ENCODE data around the gene ZBTB2. TPM values are rescaled to one million over a fixed set of nuclear protein-coding genes. Genes with fewer than 3 reads are reported as not detected.

ZBTB2 gene
- total and polyA plus RNA-seq, 2 of the 4 experiments (the other 2 are of a cell fraction) = 11.8 to 17.7 TPM

DNA sequence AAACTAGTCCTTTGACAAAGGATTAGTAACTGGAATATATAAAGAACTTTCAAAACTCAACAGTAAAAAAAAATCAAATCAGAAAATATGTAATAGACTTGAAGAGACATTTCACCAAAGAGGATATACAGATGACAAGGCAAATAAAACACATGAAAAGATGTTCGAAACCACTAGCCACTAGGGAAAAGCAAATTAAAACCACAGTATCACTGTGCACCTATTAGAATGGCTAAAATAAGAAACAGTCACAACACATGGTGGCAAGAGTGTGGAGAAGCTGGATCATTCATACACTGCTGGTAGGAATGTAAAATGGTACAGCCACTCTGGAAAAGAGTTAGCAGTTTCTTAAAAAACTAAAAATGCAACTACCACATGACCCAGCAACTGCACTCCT lies 14.9 kb downstream of the ZBTB2 start:
- dilution Hi-C loops (cut with HindIII; ENCODE audit: low sequenced_read_pairs, unreplicated experiment) (no loop called here), intact Hi-C loops (cut with micrococcal nuclease) (no loop called here), in situ Hi-C loops (cut with MboI; ENCODE audit: low sequenced_read_pairs) (no loop called here)
- H4K91ac ChIP-seq (ENCODE audit: insufficient read depth, low read depth, low read length) = no peak overlapping the region
- H3K4ac ChIP-seq (ENCODE audit: low read depth, low read length) = no peak overlapping the region
- H3K79me1 ChIP-seq (ENCODE audit: low read depth in 1 of 2, low read length in 2 of 2) = peaks cover 58 to 62% of the 10 kb centered on the region in 2 experiments
- H2BK15ac ChIP-seq (ENCODE audit: low read depth, low read length) = no peak overlapping the region
- TF ChIP-seq CHD1 (IDR thresholded peaks at IDR 0.05; ENCODE audit: low read depth, low read length) (no peak), MAFK (IDR thresholded peaks at IDR 0.05; ENCODE audit: low read depth, low read length) (no peak), RCOR1 (IDR thresholded peaks at IDR 0.05; ENCODE audit: insufficient replicate concordance, low read length) (no peak), FOS (IDR thresholded peaks at IDR 0.05; ENCODE audit: low read depth, low read length) (no peak), CEBPB (IDR thresholded peaks at IDR 0.05; ENCODE audit: low read depth, low read length) (no peak), POLR2A (IDR thresholded peaks at IDR 0.05; ENCODE audit: low read depth, low read length) (no peak), SMC3 (IDR thresholded peaks at IDR 0.05; ENCODE audit: low read depth, low read length) (no peak), RAD21 (IDR thresholded peaks at IDR 0.05; ENCODE audit: low read length) (no peak), RFX5 (IDR thresholded peaks at IDR 0.05; ENCODE audit: low read depth, low read length) (no peak), MAZ (IDR thresholded peaks at IDR 0.05; ENCODE audit: borderline replicate concordance, low read depth, low read length) (no peak)
- TF ChIP-seq, protein P1, sequence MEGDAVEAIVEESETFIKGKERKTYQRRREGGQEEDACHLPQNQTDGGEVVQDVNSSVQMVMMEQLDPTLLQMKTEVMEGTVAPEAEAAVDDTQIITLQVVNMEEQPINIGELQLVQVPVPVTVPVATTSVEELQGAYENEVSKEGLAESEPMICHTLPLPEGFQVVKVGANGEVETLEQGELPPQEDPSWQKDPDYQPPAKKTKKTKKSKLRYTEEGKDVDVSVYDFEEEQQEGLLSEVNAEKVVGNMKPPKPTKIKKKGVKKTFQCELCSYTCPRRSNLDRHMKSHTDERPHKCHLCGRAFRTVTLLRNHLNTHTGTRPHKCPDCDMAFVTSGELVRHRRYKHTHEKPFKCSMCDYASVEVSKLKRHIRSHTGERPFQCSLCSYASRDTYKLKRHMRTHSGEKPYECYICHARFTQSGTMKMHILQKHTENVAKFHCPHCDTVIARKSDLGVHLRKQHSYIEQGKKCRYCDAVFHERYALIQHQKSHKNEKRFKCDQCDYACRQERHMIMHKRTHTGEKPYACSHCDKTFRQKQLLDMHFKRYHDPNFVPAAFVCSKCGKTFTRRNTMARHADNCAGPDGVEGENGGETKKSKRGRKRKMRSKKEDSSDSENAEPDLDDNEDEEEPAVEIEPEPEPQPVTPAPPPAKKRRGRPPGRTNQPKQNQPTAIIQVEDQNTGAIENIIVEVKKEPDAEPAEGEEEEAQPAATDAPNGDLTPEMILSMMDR (conservative IDR thresholded peaks at IDR 0.05; ENCODE audit: low read depth, low read length) = no peak; the same call in 1 of the 2 replicates
- TF ChIP-seq, protein P2, sequence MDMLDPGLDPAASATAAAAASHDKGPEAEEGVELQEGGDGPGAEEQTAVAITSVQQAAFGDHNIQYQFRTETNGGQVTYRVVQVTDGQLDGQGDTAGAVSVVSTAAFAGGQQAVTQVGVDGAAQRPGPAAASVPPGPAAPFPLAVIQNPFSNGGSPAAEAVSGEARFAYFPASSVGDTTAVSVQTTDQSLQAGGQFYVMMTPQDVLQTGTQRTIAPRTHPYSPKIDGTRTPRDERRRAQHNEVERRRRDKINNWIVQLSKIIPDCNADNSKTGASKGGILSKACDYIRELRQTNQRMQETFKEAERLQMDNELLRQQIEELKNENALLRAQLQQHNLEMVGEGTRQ (IDR thresholded peaks at IDR 0.05; ENCODE audit: low read depth, low read length) = no peak
- no peak for ATAC-seq (ENCODE audit: low read depth)
- H3K4me2 ChIP-seq (ENCODE audit: low read depth, low read length) = no peak overlapping the region
- no peaks in the 10 kb centered on the region for H3K9me3 ChIP-seq (ENCODE audit: control insufficient read depth, insufficient read depth, low read length)
- H3K18ac ChIP-seq (ENCODE audit: low read depth, low read length) = no peak overlapping the region
- H3K27ac ChIP-seq (ENCODE audit: insufficient read depth, low read length) = no peak overlapping the region
- H2AK5ac ChIP-seq (ENCODE audit: low read depth, low read length) = no peak overlapping the region
- no peaks in the 10 kb centered on the region for H3K27me3 ChIP-seq (ENCODE audit: control insufficient read depth, insufficient read depth, low read length)
- H3K9me1 ChIP-seq (ENCODE audit: insufficient read depth, low read length) = peaks cover 12% of the 10 kb centered on the region
- H2AK9ac ChIP-seq (replicated peaks; ENCODE audit: low read depth, low read length, poor library complexity) = no peak overlapping the region
- no peak overlapping the region for H2BK120ac ChIP-seq (ENCODE audit: low read depth, low read length)
- BruUV-seq (replicated peaks) = no TSS peak
- no peaks in the 10 kb centered on the region; the same call in 1 of the 2 replicates for H3K4me1 ChIP-seq (ENCODE audit: control insufficient read depth, insufficient read depth, low read length)
- no peak for DNase-seq
- no peak overlapping the region for H4K8ac ChIP-seq (ENCODE audit: low read depth in 2 of 2, low read length in 2 of 2)
- ChIA-PET POLR2A (ENCODE audit: unreplicated experiment) (interaction anchor here (0.6 kb wide), 1 partner anchor 28 kb away, joined by 5 read pairs; no protein-coding TSS in a partner anchor), CTCF (no interaction called here)
- no peak overlapping the region for H2BK20ac ChIP-seq (ENCODE audit: low read depth, low read length)
- no peak overlapping the region for H3K14ac ChIP-seq (replicated peaks; ENCODE audit: low read depth, low read length)
- H3K56ac ChIP-seq (ENCODE audit: extremely low read depth, insufficient read depth, low read length) = no peak overlapping the region; the same call in 1 of the 2 replicates
- no peak overlapping the region for H3K4me3 ChIP-seq (ENCODE audit: insufficient read depth, low read depth, low read length)
- peaks cover 12% of the 10 kb centered on the region for H4K20me1 ChIP-seq (ENCODE audit: insufficient read depth, low read length)
- H3K36me3 ChIP-seq (ENCODE audit: control insufficient read depth, insufficient read depth, low read length) = peaks cover 7% of the 10 kb centered on the region
- H3K23ac ChIP-seq (ENCODE audit: low read depth, low read length) = no peak overlapping the region
- H2AFZ ChIP-seq (replicated peaks; ENCODE audit: low read length, poor library complexity) = no peak overlapping the region
- no CpG with 5 or more reads among the region's 1 CpG for WGBS, 2 experiments (ENCODE audit: extremely low coverage in 2 of 2, insufficient read length in 1 of 2)
- no peak overlapping the region for H3K9ac ChIP-seq (ENCODE audit: low read depth, low read length)
- H2BK5ac ChIP-seq (ENCODE audit: low read depth, low read length, poor library complexity, severe bottlenecking) = no peak overlapping the region
- H4K5ac ChIP-seq (ENCODE audit: low read depth, low read length) = no peak overlapping the region

Measured in IMR-90 (cell line).